K562 (cell line): ENCODE results near the gene PPP1CA. TPM values are rescaled to one million over a fixed set of nuclear protein-coding genes. Genes with fewer than 3 reads are reported as not detected.
A peak's percentile ranks its signal among the peaks of the same experiment; 100 is the strongest.

Experiments used
- CREB3L1 ChIP-seq: fragments of 450-650 bp; IDR thresholded peaks from 2 replicates; pipeline ENCODE4 v1.6.1; 2014; ENCODE audit warnings: low read depth, mild to moderate bottlenecking, moderate library complexity, borderline replicate concordance
- GTF2F1 ChIP-seq: IDR thresholded peaks from 2 replicates; pipeline ENCODE4 v1.6.1; 2011; ENCODE audit warnings: low read depth, low read length, improper control_type of control experiment
- KLF16 ChIP-seq: IDR thresholded peaks from 2 replicates; pipeline ENCODE4 v1.6.1; 2016; ENCODE audit warnings: antibody characterized with exemption
- MTF1 ChIP-seq: fragments of 250-450 bp; sonication (Bioruptor Pico); IDR thresholded peaks from 2 replicates; pipeline ENCODE4 v1.9.0; 2021; ENCODE audit warnings: moderate library complexity, mild to moderate bottlenecking, inconsistent platforms, borderline replicate concordance
- NEUROD1 ChIP-seq: fragments of 150-350 bp; IDR thresholded peaks from 2 replicates; pipeline ENCODE4 v1.6.1; 2014; ENCODE audit warnings: borderline replicate concordance, low read length, low read depth; ENCODE audit not compliant: partially characterized antibody
- PHTF2 ChIP-seq: fragments of 250-450 bp; sonication (Bioruptor Pico); IDR thresholded peaks from 2 replicates; pipeline ENCODE4 v1.5.0; 2021; ENCODE audit warnings: mild to moderate bottlenecking
- PURB ChIP-seq: sonication (generic); formaldehyde crosslinking; IDR thresholded peaks from 2 replicates; pipeline ENCODE4 v1.9.0; 2021; ENCODE audit warnings: low read depth, mild to moderate bottlenecking, missing genetic modification reagents
- SRSF3 ChIP-seq: fragments of 200-400 bp; formaldehyde crosslinking; IDR thresholded peaks from 2 replicates; pipeline ENCODE4 v1.6.1; 2016; ENCODE audit warnings: mild to moderate bottlenecking, low read length, moderate library complexity; ENCODE audit not compliant: insufficient read depth
- TCF15 ChIP-seq: fragments of 250-450 bp; sonication (Bioruptor Pico); IDR thresholded peaks from 2 replicates; pipeline ENCODE4 v1.8.0; 2022; ENCODE audit warnings: moderate library complexity, mild to moderate bottlenecking, inconsistent platforms
- ZNF398 ChIP-seq: fragments of 250-450 bp; sonication (Bioruptor Pico); IDR thresholded peaks from 2 replicates; pipeline ENCODE4 v1.8.0; 2021; ENCODE audit warnings: moderate library complexity, mild to moderate bottlenecking, inconsistent platforms
- polyA plus RNA-seq, 8 experiments: library from polyadenylated mRNA; depleted of rRNA in 4 of 8; stranded (reverse) in 5 of 8; unstranded in 3 of 8; fragments of >200 nt; fragmentation: Nextera tagmentation in 2 of 8; fragmentation: Illumina TruSeq in 1 of 8; extraction: Ambion mirVana in 2 of 8; extraction: Trizol in 1 of 8; gene quantifications; 2 replicates each; pipeline versions ENCODE4 v1.2.1 to v1.2.3, GENCODE V29; 2011 to 2014; ENCODE audit warnings: inconsistent platforms in 1 of 8, missing spikeins in 1 of 8
- total RNA-seq, 7 experiments: library from RNA; depleted of rRNA in 6 of 7; stranded (reverse); fragments of >200 nt in 6 of 7; fragmentation: Illumina TruSeq in 2 of 7; extraction: Trizol in 2 of 7; gene quantifications; 2 replicates each; pipeline versions ENCODE4 v1.2.1 to v1.2.3, GENCODE V29; 2011 to 2021; ENCODE audit warnings: low replicate concordance in 1 of 7
- TF ChIP-seq, protein P1 (sequence below): fragments of 200-400 bp; formaldehyde crosslinking; IDR thresholded peaks from 2 replicates; pipeline ENCODE4 v1.6.1; 2017; ENCODE audit warnings: mild to moderate bottlenecking, low read depth, low read length, moderate library complexity
- TF ChIP-seq, protein P2 (sequence below), 3 experiments: fragments of 200-800 bp in 1 of 3; sonication (Bioruptor generic) in 1 of 3; sonication (generic) in 1 of 3; formaldehyde crosslinking in 1 of 3; IDR thresholded peaks; 2 replicates each; pipeline versions ENCODE4 v1.6.1 to v1.8.0; 2016 to 2022; ENCODE audit warnings: mild to moderate bottlenecking in 2 of 3, missing compliant biosample characterization in 2 of 3, missing genetic modification characterization in 2 of 3, missing genetic modification reagents in 1 of 3
- TF ChIP-seq, protein P3 (sequence below): fragments of 450-650 bp; IDR thresholded peaks from 2 replicates; pipeline ENCODE4 v1.6.1; 2018; ENCODE audit warnings: mild to moderate bottlenecking, low read depth; ENCODE audit not compliant: partially characterized antibody
- TF ChIP-seq, protein P4 (sequence below): fragments of 450-650 bp; conservative IDR thresholded peaks from 2 replicates; pipeline ENCODE4 v1.6.1; 2016; ENCODE audit warnings: missing genetic modification characterization, low read depth, mild to moderate bottlenecking, missing compliant biosample characterization, moderate library complexity

PPP1CA gene
- total and polyA plus RNA-seq, 9 of the 15 experiments (the other 6 are each of a cell fraction or from before 2014, with no cell fraction given): 18.2 to 242 (median 188) TPM

DNA sequence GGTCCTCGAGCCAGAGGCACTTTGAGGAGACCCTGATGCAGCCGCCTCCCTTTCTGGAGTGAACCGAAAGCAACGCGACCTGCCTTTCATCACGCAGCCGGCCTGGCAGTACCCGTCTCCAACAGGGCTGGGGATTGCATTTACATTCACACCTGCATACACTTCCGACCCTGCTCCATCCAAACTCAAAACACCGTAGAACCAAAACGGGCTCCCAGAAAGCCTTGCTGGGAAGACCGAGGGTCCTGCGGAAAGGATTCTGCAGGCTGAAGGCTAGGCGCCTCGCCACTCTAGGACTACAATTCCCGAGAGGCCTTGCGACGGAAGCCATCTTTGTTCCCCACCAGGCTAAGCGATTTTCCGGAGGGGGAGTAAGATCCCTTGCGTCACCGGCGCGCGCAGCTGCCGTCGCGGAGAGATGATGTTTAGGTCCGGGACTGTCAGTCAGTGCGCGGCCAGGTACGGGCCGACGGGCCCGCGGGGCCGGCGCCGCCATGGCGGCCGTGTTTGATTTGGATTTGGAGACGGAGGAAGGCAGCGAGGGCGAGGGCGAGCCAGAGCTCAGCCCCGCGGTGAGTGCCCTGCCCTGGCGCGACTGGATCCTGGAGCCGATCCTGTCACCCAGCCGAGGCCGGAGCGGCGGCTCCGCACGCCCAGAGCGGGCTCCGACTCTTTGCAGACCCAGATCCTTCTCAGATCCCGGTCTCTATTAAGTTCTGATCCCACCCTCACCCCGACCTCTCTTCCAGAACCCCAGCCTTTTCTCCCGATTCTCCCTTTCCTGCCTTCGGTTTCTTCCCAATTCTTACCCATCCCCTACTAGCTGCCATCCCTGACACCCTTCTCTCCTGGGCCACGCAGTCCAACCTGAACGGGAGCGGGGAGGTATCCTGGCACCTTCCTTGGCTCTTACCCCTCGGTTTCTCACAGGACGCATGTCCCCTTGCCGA is 26.7 kb upstream of the PPP1CA start, which contains the start of gene RPS6KB2 (continued):
- TF ChIP-seq ZNF398 (CRISPR knock-in tag): no peak
- no peak for TF ChIP-seq PHTF2
- TF ChIP-seq, protein P1, sequence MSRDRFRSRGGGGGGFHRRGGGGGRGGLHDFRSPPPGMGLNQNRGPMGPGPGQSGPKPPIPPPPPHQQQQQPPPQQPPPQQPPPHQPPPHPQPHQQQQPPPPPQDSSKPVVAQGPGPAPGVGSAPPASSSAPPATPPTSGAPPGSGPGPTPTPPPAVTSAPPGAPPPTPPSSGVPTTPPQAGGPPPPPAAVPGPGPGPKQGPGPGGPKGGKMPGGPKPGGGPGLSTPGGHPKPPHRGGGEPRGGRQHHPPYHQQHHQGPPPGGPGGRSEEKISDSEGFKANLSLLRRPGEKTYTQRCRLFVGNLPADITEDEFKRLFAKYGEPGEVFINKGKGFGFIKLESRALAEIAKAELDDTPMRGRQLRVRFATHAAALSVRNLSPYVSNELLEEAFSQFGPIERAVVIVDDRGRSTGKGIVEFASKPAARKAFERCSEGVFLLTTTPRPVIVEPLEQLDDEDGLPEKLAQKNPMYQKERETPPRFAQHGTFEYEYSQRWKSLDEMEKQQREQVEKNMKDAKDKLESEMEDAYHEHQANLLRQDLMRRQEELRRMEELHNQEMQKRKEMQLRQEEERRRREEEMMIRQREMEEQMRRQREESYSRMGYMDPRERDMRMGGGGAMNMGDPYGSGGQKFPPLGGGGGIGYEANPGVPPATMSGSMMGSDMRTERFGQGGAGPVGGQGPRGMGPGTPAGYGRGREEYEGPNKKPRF: no peak
- TF ChIP-seq SRSF3: no peak
- TF ChIP-seq, protein P2, sequence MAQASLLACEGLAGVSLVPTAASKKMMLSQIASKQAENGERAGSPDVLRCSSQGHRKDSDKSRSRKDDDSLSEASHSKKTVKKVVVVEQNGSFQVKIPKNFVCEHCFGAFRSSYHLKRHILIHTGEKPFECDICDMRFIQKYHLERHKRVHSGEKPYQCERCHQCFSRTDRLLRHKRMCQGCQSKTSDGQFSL (CRISPR knock-in tag; IDR thresholded peaks at IDR 0.05): peak; percentile 92
- TF ChIP-seq, protein P2 (tag; IDR thresholded peaks at IDR 0.05): peak in 1 of 2 experiments; percentile 87; a peak in 2 of 4 replicates
- no peak for TF ChIP-seq TCF15 (CRISPR knock-in tag)
- no peak for TF ChIP-seq GTF2F1
- TF ChIP-seq KLF16: no peak
- TF ChIP-seq, protein P3, sequence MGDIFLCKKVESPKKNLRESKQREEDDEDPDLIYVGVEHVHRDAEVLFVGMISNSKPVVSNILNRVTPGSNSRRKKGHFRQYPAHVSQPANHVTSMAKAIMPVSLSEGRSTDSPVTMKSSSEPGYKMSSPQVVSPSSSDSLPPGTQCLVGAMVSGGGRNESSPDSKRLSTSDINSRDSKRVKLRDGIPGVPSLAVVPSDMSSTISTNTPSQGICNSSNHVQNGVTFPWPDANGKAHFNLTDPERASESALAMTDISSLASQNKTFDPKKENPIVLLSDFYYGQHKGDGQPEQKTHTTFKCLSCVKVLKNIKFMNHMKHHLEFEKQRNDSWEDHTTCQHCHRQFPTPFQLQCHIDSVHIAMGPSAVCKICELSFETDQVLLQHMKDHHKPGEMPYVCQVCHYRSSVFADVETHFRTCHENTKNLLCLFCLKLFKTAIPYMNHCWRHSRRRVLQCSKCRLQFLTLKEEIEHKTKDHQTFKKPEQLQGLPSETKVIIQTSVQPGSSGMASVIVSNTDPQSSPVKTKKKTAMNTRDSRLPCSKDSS: no peak
- peak; percentile 59; the same call in 1 of the 2 replicates for TF ChIP-seq CREB3L1
- TF ChIP-seq PURB (CRISPR knock-in tag): no peak
- TF ChIP-seq, protein P4, sequence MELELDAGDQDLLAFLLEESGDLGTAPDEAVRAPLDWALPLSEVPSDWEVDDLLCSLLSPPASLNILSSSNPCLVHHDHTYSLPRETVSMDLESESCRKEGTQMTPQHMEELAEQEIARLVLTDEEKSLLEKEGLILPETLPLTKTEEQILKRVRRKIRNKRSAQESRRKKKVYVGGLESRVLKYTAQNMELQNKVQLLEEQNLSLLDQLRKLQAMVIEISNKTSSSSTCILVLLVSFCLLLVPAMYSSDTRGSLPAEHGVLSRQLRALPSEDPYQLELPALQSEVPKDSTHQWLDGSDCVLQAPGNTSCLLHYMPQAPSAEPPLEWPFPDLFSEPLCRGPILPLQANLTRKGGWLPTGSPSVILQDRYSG (tag): no peak
- no peak for TF ChIP-seq NEUROD1
- TF ChIP-seq MTF1 (CRISPR knock-in tag): no peak
